GM19324 (cell line): ENCODE measurements around the gene CCDC159.
A peak's percentile ranks its signal among the peaks of the same experiment; 100 is the strongest.
"Not testable (repeated sequence)": the region's sequence is repeated elsewhere in the genome, so short reads cannot be mapped to it uniquely, and the experiment has no call there.

Experiments used
- ATAC-seq: cut with Tn5 transposase; IDR thresholded peaks from one replicate; pipeline ENCODE4 v1.9.1; 2021; ENCODE audit warnings: mild to moderate bottlenecking, moderate library complexity; ENCODE audit not compliant: unreplicated experiment, low FRiP score

Gene CCDC159

GRCh38 chr19:11337080-11337479 lies 9.2 kb upstream of the CCDC159 start:
- ATAC-seq: no peak

GRCh38 chr19:11338121-11338520 lies 8.2 kb upstream of the CCDC159 start:
- ATAC-seq: no peak

GRCh38 chr19:11338569-11339253 lies 7.6 kb upstream of the CCDC159 start:
- no peak for ATAC-seq

- ATAC-seq: peak; percentile 78
Observed at GRCh38 chr19:11339254-11340098, 6.8 kb upstream of the CCDC159 start, which contains the start of gene RAB3D. Gene RAB3D, minus strand, starts transcription at chr19:11339657. Its CDS starts 2,258 bp downstream, at chr19:11337399.

- not testable (repeated sequence) for ATAC-seq
Observed at GRCh38 chr19:11340099-11340467, 6.2 kb upstream of the CCDC159 start.

- ATAC-seq: no peak
Observed at GRCh38 chr19:11342429-11342828, 3.9 kb upstream of the CCDC159 start.

- ATAC-seq: no peak
Observed at GRCh38 chr19:11345122-11345803, 1.1 kb upstream of the CCDC159 start.

- ATAC-seq: no peak
Observed at GRCh38 chr19:11347546-11348039, 1.3 kb downstream of the CCDC159 start.

GRCh38 chr19:11349171-11349570 lies 2.9 kb downstream of the CCDC159 start:
- ATAC-seq: no peak

GRCh38 chr19:11354102-11354501 lies 7.8 kb downstream of the CCDC159 start:
- not testable (repeated sequence) for ATAC-seq

GRCh38 chr19:11355160-11356073 lies 9.1 kb downstream of the CCDC159 start, which contains the start of gene PLPPR2:
Gene PLPPR2, plus strand, starts transcription at chr19:11355432. Its CDS starts 2,242 bp downstream, at chr19:11357674.
- ATAC-seq: peak; percentile 43

GRCh38 chr19:11356074-11356397 lies 9.7 kb downstream of the CCDC159 start:
- no peak for ATAC-seq

GRCh38 chr19:11356676-11357550 lies 10.6 kb downstream of the CCDC159 start:
- no peak for ATAC-seq

GRCh38 chr19:11359421-11359820 lies 13.1 kb downstream of the CCDC159 start:
- ATAC-seq: no peak

GRCh38 chr19:11361037-11361770 lies 14.9 kb downstream of the CCDC159 start:
- ATAC-seq: no peak

- no peak for ATAC-seq
Observed at GRCh38 chr19:11361771-11362731, 15.7 kb downstream of the CCDC159 start.

GRCh38 chr19:11363881-11364280 lies 17.6 kb downstream of the CCDC159 start:
- ATAC-seq: no peak
